Measurements from ENCODE around the gene SPOCD1.
A peak's percentile ranks its signal among the peaks of the same experiment; 100 is the strongest.
"Not testable (repeated sequence)": the region's sequence is repeated elsewhere in the genome, so short reads cannot be mapped to it uniquely, and the experiment has no call there.

Gene SPOCD1

GRCh38 chr1:31828926-31829690 lies 13.3 kb upstream of the SPOCD1 start:
- DNase-seq, result no peak

GRCh38 chr1:31828341-31828740 lies 12.5 kb upstream of the SPOCD1 start:
- no peak for DNase-seq

GRCh38 chr1:31823780-31824179 lies 8.0 kb upstream of the SPOCD1 start:
- no peak for DNase-seq

- DNase-seq, result no peak
Observed at GRCh38 chr1:31822766-31823165, 6.9 kb upstream of the SPOCD1 start.

GRCh38 chr1:31820196-31820595 lies 4.4 kb upstream of the SPOCD1 start:
- not testable (repeated sequence) for DNase-seq

- no peak for DNase-seq
Observed at GRCh38 chr1:31818206-31818605, 2.4 kb upstream of the SPOCD1 start.

- DNase-seq, result not testable (repeated sequence)
Observed at GRCh38 chr1:31816947-31817346, 1.1 kb upstream of the SPOCD1 start.

- not testable (repeated sequence) for DNase-seq
Observed at GRCh38 chr1:31816501-31816900, 679 bp upstream of the SPOCD1 start.

GRCh38 chr1:31815307-31815645 lies 546 bp downstream of the SPOCD1 start:
- DNase-seq, result no peak

GRCh38 chr1:31814631-31815306 lies 1.1 kb downstream of the SPOCD1 start:
- DNase-seq, result no peak

- DNase-seq, result no peak
Observed at GRCh38 chr1:31814041-31814511, 1.7 kb downstream of the SPOCD1 start.

- DNase-seq, result no peak
Observed at GRCh38 chr1:31812158-31812829, 3.5 kb downstream of the SPOCD1 start.

- DNase-seq, result peak; percentile 97
Observed at GRCh38 chr1:31811605-31812004, 4.2 kb downstream of the SPOCD1 start.

GRCh38 chr1:31809698-31810097 lies 6.1 kb downstream of the SPOCD1 start:
- no peak for DNase-seq

GRCh38 chr1:31807273-31808048 lies 8.4 kb downstream of the SPOCD1 start:
- peak; percentile 20 for DNase-seq

- DNase-seq, result no peak
Observed at GRCh38 chr1:31805318-31805717, 10.5 kb downstream of the SPOCD1 start.

- no peak for DNase-seq
Observed at GRCh38 chr1:31804098-31804497, 11.7 kb downstream of the SPOCD1 start.

GRCh38 chr1:31803610-31804009 lies 12.2 kb downstream of the SPOCD1 start:
- no peak for DNase-seq

GRCh38 chr1:31802190-31803150 lies 13.4 kb downstream of the SPOCD1 start:
- no peak for DNase-seq

GRCh38 chr1:31801458-31801857 lies 14.4 kb downstream of the SPOCD1 start:
- DNase-seq, result no peak

- no peak for DNase-seq
Observed at GRCh38 chr1:31800674-31800967, 15.2 kb downstream of the SPOCD1 start.

Measured in DMS53 (cell line).